K562 (cell line): ENCODE data around the gene RETREG2. TPM values are rescaled to one million over a fixed set of nuclear protein-coding genes. Genes with fewer than 3 reads are reported as not detected.

Source experiments
- ARHGAP35 ChIP-seq: fragments of 450-650 bp; IDR thresholded peaks from 2 replicates; pipeline ENCODE4 v1.6.1; 2018; ENCODE audit not compliant: partially characterized antibody
- ARID1B ChIP-seq: fragments of 450-650 bp; IDR thresholded peaks from 2 replicates; pipeline ENCODE4 v1.6.1; 2016; ENCODE audit warnings: antibody characterized with exemption, mild to moderate bottlenecking, inconsistent platforms
- ATF7 ChIP-seq: fragments of 450-650 bp; IDR thresholded peaks from 2 replicates; pipeline ENCODE4 v1.7.1; 2014; ENCODE audit warnings: mild to moderate bottlenecking, moderate library complexity
- BRD9 ChIP-seq: fragments of 450-650 bp; IDR thresholded peaks from 2 replicates; pipeline ENCODE4 v1.6.1; 2018; ENCODE audit warnings: low read depth; ENCODE audit not compliant: partially characterized antibody
- DMBX1 ChIP-seq: fragments of 250-450 bp; sonication (Bioruptor Pico); IDR thresholded peaks from 2 replicates; pipeline ENCODE4 v1.8.0; 2022; ENCODE audit warnings: inconsistent platforms, mild to moderate bottlenecking, moderate library complexity, borderline replicate concordance
- DPF2 ChIP-seq: fragments of 450-650 bp; IDR thresholded peaks from 2 replicates; pipeline ENCODE4 v1.6.1; 2016
- ETV1 ChIP-seq: fragments of 450-650 bp; conservative IDR thresholded peaks from 2 replicates; pipeline ENCODE4 v1.6.1; 2016; ENCODE audit warnings: missing genetic modification characterization, control low read depth, low read depth, missing compliant biosample characterization
- HCFC1 ChIP-seq: IDR thresholded peaks from 2 replicates; pipeline ENCODE4 v1.6.1; 2012; ENCODE audit warnings: low read depth, low read length, improper control_type of control experiment
- JUND ChIP-seq, 2 experiments: IDR thresholded peaks; 2 replicates in 1 of 2; 3 replicates in 1 of 2; pipeline ENCODE4 v1.6.1; 2011; ENCODE audit warnings: borderline replicate concordance in 2 of 2, low read depth in 2 of 2, low read length in 2 of 2, improper control_type of control experiment in 1 of 2, missing biosample characterization in 1 of 2, missing genetic modification characterization in 1 of 2, missing genetic modification reagents in 1 of 2
- NBN ChIP-seq: fragments of 450-650 bp; IDR thresholded peaks from 2 replicates; pipeline ENCODE4 v1.6.1; 2016; ENCODE audit warnings: low read depth, mild to moderate bottlenecking
- NONO ChIP-seq, 2 experiments: fragments of 200-400 bp in 1 of 2; fragments of 450-650 bp in 1 of 2; formaldehyde crosslinking in 1 of 2; IDR thresholded peaks; 2 replicates each; pipeline ENCODE4 v1.6.1; 2017; ENCODE audit warnings: low read depth in 2 of 2, mild to moderate bottlenecking in 2 of 2, moderate library complexity in 2 of 2, low read length in 1 of 2
- SIN3A ChIP-seq, 2 experiments: fragments of 150-350 bp in 1 of 2; IDR thresholded peaks; 2 replicates each; pipeline ENCODE4 v1.6.1; 2011 to 2016; ENCODE audit warnings: borderline replicate concordance in 2 of 2, low read depth in 2 of 2, low read length in 2 of 2, mild to moderate bottlenecking in 2 of 2, moderate library complexity in 2 of 2; ENCODE audit not compliant: control insufficient read depth in 1 of 2
- SNRNP70 ChIP-seq: fragments of 200-400 bp; formaldehyde crosslinking; optimal IDR thresholded peaks from 2 replicates; pipeline ENCODE3; 2017; ENCODE audit warnings: low read depth, low read length
- SRSF1 ChIP-seq: fragments of 200-400 bp; formaldehyde crosslinking; IDR thresholded peaks from 2 replicates; pipeline ENCODE4 v1.6.1; 2017; ENCODE audit warnings: mild to moderate bottlenecking, low read depth, low read length, moderate library complexity
- ZBTB17 ChIP-seq: fragments of 450-650 bp; formaldehyde crosslinking; IDR thresholded peaks from 2 replicates; pipeline ENCODE4 v1.4.0; 2020; ENCODE audit warnings: mild to moderate bottlenecking
- ZNF197 ChIP-seq: fragments of 200-800 bp; sonication (Bioruptor generic); IDR thresholded peaks from 2 replicates; pipeline ENCODE4 v1.6.1; 2016; ENCODE audit warnings: low read depth, missing genetic modification characterization, missing compliant biosample characterization
- ZNF75A ChIP-seq: fragments of 450-650 bp; formaldehyde crosslinking; IDR thresholded peaks from 2 replicates; pipeline ENCODE4 v1.4.0; 2020; ENCODE audit warnings: mild to moderate bottlenecking
- polyA plus RNA-seq, 8 experiments: library from polyadenylated mRNA; depleted of rRNA in 4 of 8; stranded (reverse) in 5 of 8; unstranded in 3 of 8; fragments of >200 nt; fragmentation: Nextera tagmentation in 2 of 8; fragmentation: Illumina TruSeq in 1 of 8; extraction: Ambion mirVana in 2 of 8; extraction: Trizol in 1 of 8; gene quantifications; 2 replicates each; pipeline versions ENCODE4 v1.2.1 to v1.2.3, GENCODE V29; 2011 to 2014; ENCODE audit warnings: inconsistent platforms in 1 of 8, missing spikeins in 1 of 8
- total RNA-seq, 7 experiments: library from RNA; depleted of rRNA in 6 of 7; stranded (reverse); fragments of >200 nt in 6 of 7; fragmentation: Illumina TruSeq in 2 of 7; extraction: Trizol in 2 of 7; gene quantifications; 2 replicates each; pipeline versions ENCODE4 v1.2.1 to v1.2.3, GENCODE V29; 2011 to 2021; ENCODE audit warnings: low replicate concordance in 1 of 7
- TF ChIP-seq, protein P1 (sequence below): sonication (generic); formaldehyde crosslinking; IDR thresholded peaks from 2 replicates; pipeline ENCODE4 v1.8.0; 2023; ENCODE audit warnings: missing genetic modification reagents, mild to moderate bottlenecking, borderline replicate concordance
- TF ChIP-seq, protein P2 (sequence below): fragments of 250-450 bp; sonication (Bioruptor Pico); IDR thresholded peaks from 2 replicates; pipeline ENCODE4 v1.9.0; 2021; ENCODE audit warnings: mild to moderate bottlenecking, inconsistent platforms

RETREG2 gene
- total and polyA plus RNA-seq, 9 of the 15 experiments (the other 6 are each of a cell fraction or from before 2014, with no cell fraction given), result 4.9 to 40.1 (median 19.2) TPM

DNA sequence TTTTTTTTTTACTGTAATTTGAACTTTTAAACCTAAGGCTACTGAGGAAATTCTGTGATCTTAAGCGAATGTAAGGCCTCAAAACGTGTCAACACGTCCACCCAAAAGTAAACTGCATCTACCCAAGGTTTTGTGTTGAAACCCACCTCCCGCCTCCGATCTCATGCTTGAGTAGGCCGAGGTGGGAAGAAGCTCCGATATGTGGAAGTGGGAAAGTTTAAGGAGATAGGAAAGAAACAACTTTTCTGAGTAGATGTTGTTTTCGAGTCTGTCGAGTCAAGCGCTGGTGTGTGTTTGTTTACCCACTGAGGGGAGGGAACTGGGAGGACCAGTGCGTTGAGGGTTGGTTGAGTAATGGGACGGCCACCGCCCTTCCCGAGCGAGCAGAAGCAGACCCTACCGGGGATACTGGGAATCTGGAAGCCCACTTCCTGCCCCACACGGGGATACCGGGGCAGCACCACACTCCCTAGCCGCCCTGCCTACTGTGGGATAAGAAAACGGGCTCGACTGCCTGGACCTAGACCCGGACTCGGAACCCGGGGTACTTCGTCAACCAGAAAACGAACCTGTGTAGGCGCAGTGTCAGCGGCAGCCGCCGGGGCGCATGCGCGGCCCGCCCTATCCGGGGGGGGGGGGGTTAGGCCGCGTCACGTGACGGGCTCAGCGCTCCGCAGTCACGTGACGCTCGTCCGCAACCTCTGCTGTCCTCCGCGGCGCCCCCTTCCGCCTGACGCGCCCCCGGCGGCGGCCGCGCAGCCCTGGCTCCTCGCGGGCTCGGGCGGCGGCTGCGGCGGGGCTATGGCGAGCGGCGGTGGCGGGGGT, at the start of gene RETREG2 (continued):
- TF ChIP-seq JUND (IDR thresholded peaks at IDR 0.05; ENCODE audit: borderline replicate concordance, low read depth, low read length) (peak; percentile 75; the same call in 1 of the 2 replicates), JUND (tag; IDR thresholded peaks at IDR 0.05; ENCODE audit: borderline replicate concordance, low read depth, low read length) (peak; percentile 79; the same call in 2 of the 3 replicates), DMBX1 (CRISPR knock-in tag) (no peak; the same call in 1 of the 2 replicates), ZNF197 (CRISPR knock-in tag) (no peak), DPF2 (0 out of 2 replicates have a peak, but pooled peaks have one; percentile 59), ETV1 (tag) (no peak), SIN3A (IDR thresholded peaks at IDR 0.05; ENCODE audit: borderline replicate concordance in 2 of 2, control insufficient read depth in 1 of 2, low read depth in 2 of 2, low read length in 2 of 2) (peak in 1 of 2 experiments; percentile 88; a peak in 2 of 4 replicates), NBN (peak; percentile 52), ARID1B (peak; percentile 58), ZNF75A (CRISPR knock-in tag) (no peak), ARHGAP35 (no peak), HCFC1 (peak; percentile 41), SRSF1 (no peak), SNRNP70 (no peak), BRD9 (no peak), NONO (IDR thresholded peaks at IDR 0.05; ENCODE audit: low read depth in 2 of 2, low read length in 1 of 2) (0 out of 4 replicates have a peak, but pooled peaks of 1 of the 2 experiments have one; percentile 8), ATF7 (peak; percentile 79), ZBTB17 (CRISPR knock-in tag) (no peak)
- TF ChIP-seq, protein P1, sequence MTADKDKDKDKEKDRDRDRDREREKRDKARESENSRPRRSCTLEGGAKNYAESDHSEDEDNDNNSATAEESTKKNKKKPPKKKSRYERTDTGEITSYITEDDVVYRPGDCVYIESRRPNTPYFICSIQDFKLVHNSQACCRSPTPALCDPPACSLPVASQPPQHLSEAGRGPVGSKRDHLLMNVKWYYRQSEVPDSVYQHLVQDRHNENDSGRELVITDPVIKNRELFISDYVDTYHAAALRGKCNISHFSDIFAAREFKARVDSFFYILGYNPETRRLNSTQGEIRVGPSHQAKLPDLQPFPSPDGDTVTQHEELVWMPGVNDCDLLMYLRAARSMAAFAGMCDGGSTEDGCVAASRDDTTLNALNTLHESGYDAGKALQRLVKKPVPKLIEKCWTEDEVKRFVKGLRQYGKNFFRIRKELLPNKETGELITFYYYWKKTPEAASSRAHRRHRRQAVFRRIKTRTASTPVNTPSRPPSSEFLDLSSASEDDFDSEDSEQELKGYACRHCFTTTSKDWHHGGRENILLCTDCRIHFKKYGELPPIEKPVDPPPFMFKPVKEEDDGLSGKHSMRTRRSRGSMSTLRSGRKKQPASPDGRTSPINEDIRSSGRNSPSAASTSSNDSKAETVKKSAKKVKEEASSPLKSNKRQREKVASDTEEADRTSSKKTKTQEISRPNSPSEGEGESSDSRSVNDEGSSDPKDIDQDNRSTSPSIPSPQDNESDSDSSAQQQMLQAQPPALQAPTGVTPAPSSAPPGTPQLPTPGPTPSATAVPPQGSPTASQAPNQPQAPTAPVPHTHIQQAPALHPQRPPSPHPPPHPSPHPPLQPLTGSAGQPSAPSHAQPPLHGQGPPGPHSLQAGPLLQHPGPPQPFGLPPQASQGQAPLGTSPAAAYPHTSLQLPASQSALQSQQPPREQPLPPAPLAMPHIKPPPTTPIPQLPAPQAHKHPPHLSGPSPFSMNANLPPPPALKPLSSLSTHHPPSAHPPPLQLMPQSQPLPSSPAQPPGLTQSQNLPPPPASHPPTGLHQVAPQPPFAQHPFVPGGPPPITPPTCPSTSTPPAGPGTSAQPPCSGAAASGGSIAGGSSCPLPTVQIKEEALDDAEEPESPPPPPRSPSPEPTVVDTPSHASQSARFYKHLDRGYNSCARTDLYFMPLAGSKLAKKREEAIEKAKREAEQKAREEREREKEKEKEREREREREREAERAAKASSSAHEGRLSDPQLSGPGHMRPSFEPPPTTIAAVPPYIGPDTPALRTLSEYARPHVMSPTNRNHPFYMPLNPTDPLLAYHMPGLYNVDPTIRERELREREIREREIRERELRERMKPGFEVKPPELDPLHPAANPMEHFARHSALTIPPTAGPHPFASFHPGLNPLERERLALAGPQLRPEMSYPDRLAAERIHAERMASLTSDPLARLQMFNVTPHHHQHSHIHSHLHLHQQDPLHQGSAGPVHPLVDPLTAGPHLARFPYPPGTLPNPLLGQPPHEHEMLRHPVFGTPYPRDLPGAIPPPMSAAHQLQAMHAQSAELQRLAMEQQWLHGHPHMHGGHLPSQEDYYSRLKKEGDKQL (CRISPR knock-in tag), result no peak
- TF ChIP-seq, protein P2, sequence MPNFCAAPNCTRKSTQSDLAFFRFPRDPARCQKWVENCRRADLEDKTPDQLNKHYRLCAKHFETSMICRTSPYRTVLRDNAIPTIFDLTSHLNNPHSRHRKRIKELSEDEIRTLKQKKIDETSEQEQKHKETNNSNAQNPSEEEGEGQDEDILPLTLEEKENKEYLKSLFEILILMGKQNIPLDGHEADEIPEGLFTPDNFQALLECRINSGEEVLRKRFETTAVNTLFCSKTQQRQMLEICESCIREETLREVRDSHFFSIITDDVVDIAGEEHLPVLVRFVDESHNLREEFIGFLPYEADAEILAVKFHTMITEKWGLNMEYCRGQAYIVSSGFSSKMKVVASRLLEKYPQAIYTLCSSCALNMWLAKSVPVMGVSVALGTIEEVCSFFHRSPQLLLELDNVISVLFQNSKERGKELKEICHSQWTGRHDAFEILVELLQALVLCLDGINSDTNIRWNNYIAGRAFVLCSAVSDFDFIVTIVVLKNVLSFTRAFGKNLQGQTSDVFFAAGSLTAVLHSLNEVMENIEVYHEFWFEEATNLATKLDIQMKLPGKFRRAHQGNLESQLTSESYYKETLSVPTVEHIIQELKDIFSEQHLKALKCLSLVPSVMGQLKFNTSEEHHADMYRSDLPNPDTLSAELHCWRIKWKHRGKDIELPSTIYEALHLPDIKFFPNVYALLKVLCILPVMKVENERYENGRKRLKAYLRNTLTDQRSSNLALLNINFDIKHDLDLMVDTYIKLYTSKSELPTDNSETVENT, result peak; percentile 72; the same call in 1 of the 2 replicates
